Measurements from ENCODE around the gene NCOA7.

DNA sequence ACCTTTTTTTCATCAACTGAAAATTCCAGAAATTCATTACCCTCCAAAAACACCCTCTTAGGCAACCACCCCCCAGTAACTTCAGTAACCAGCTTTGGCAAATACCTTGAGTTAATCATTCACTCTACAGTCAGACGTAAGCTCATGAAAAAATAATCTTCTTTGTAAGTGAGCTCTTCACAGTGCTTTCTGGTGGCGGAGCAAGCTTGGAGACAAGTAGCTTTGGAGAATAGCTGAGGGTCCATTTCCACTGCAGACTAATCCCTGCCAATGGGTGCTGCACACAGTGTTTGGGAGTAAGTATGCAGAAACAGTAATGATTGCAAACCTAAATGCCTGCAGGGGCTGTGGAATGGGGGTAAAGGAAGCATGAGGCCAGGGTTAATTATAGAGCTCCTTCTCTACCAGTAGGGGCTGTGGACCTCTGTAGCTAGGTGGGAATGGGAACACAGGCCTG is 109.0 kb downstream of the NCOA7 start:
- TF ChIP-seq, protein P1, sequence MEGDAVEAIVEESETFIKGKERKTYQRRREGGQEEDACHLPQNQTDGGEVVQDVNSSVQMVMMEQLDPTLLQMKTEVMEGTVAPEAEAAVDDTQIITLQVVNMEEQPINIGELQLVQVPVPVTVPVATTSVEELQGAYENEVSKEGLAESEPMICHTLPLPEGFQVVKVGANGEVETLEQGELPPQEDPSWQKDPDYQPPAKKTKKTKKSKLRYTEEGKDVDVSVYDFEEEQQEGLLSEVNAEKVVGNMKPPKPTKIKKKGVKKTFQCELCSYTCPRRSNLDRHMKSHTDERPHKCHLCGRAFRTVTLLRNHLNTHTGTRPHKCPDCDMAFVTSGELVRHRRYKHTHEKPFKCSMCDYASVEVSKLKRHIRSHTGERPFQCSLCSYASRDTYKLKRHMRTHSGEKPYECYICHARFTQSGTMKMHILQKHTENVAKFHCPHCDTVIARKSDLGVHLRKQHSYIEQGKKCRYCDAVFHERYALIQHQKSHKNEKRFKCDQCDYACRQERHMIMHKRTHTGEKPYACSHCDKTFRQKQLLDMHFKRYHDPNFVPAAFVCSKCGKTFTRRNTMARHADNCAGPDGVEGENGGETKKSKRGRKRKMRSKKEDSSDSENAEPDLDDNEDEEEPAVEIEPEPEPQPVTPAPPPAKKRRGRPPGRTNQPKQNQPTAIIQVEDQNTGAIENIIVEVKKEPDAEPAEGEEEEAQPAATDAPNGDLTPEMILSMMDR (IDR thresholded peaks at IDR 0.05; ENCODE audit: borderline replicate concordance, extremely low read depth, low read length, poor library complexity, severe bottlenecking), result no peak
- TF ChIP-seq EZH2 (IDR thresholded peaks at IDR 0.05; ENCODE audit: borderline replicate concordance, low read depth, low read length, severe bottlenecking), result no peak

Measured in DND-41 (cell line).